OCI-LY7 (cell line): Measurements from ENCODE around the gene MINDY4. TPM values are rescaled to one million over a fixed set of nuclear protein-coding genes. Genes with fewer than 3 reads are reported as not detected.

ENCODE experiments used
- BruUV-seq: library from RNA; stranded (reverse); fragments of 400-500 nt; replicated peaks from 2 replicates; lab custom pipeline; 2021; lab: Mats Ljungman, UMichigan
- CTCF ChIA-PET: fragments of 300-600 bp; sonication (Branson Sonifier 250); formaldehyde crosslinking; loops from one replicate; lab custom pipeline; 2022; ENCODE audit warnings: antibody characterized with exemption; ENCODE audit not compliant: unreplicated experiment; lab: Charles Lee
- POLR2A ChIA-PET: fragments of 300-600 bp; sonication (Branson Sonifier 250); formaldehyde crosslinking; loops from one replicate; lab custom pipeline; 2022; ENCODE audit warnings: antibody characterized with exemption; lab: Charles Lee
- DNase-seq: peaks from one replicate; pipeline ENCODE4 v3.0.0-alpha.2; 2015; ENCODE audit warnings: low spot score
- H2AFZ ChIP-seq: fragments of 200-600 bp; sonication (generic), shearing (Covaris generic); 2 replicates; pipeline ENCODE4 v1.6.1; 2014; ENCODE audit warnings: mild to moderate bottlenecking, antibody characterized with exemption, low read length, moderate library complexity
- H3K27ac ChIP-seq: fragments of 200-600 bp; sonication (generic); 2 replicates; pipeline ENCODE4 v1.5.1; 2014; ENCODE audit warnings: mixed run types, low read depth, mild to moderate bottlenecking, moderate library complexity, low read length, inconsistent platforms; ENCODE audit not compliant: poor library complexity, severe bottlenecking
- H3K36me3 ChIP-seq: fragments of 200-600 bp; sonication (generic); 2 replicates; pipeline ENCODE4 v1.6.1; 2014; ENCODE audit warnings: mild to moderate bottlenecking, antibody characterized with exemption, low read length, moderate library complexity, mixed read lengths; ENCODE audit not compliant: insufficient read depth
- H3K4me1 ChIP-seq: fragments of 200-600 bp; sonication (generic); 2 replicates; pipeline ENCODE4 v1.5.1; 2014; ENCODE audit warnings: mild to moderate bottlenecking, low read length; ENCODE audit not compliant: insufficient read depth, poor library complexity, severe bottlenecking
- H3K4me2 ChIP-seq: fragments of 200-600 bp; sonication (generic); 2 replicates; pipeline ENCODE4 v1.6.1; 2014; ENCODE audit warnings: mild to moderate bottlenecking, low read length
- H3K4me3 ChIP-seq: fragments of 200-600 bp; sonication (generic); 2 replicates; pipeline ENCODE4 v1.5.1; 2014; ENCODE audit warnings: mild to moderate bottlenecking, low read depth, low read length; ENCODE audit not compliant: poor library complexity, severe bottlenecking
- H3K79me2 ChIP-seq: fragments of 200-600 bp; sonication (generic); 2 replicates; pipeline ENCODE4 v1.6.1; 2016; ENCODE audit warnings: low read depth, mild to moderate bottlenecking, low read length, moderate library complexity, mixed read lengths; ENCODE audit not compliant: insufficient read depth
- H3K9me2 ChIP-seq: fragments of 200-600 bp; sonication (generic); 2 replicates; pipeline ENCODE4 v1.6.1; 2016; ENCODE audit warnings: mild to moderate bottlenecking, low read length, mixed read lengths; ENCODE audit not compliant: insufficient read depth
- H3K9me3 ChIP-seq: fragments of 200-600 bp; sonication (generic); 2 replicates; pipeline ENCODE4 v1.6.1; 2014; ENCODE audit warnings: mild to moderate bottlenecking, mixed run types, low read length, mixed read lengths
- H4K20me1 ChIP-seq: fragments of 200-600 bp; sonication (generic); 2 replicates; pipeline ENCODE4 v1.6.1; 2014; ENCODE audit warnings: mild to moderate bottlenecking, antibody characterized with exemption, low read length, moderate library complexity, mixed read lengths; ENCODE audit not compliant: insufficient read depth
- EZH2phosphoT487 ChIP-seq: fragments of 200-600 bp; sonication (generic); IDR thresholded peaks from 2 replicates; pipeline ENCODE4 v1.6.1; 2018; ENCODE audit warnings: low read depth, borderline replicate concordance, mild to moderate bottlenecking, mixed run types, antibody characterized with exemption, low read length, moderate library complexity, mixed read lengths
- intact Hi-C: fragments of 100-400 bp; cut with micrococcal nuclease; formaldehyde crosslinking; loops from one replicate; pipeline ENCODE4 v1.10.0; 2022; ENCODE audit not compliant: unreplicated experiment
- total RNA-seq, 2 experiments: library from RNA; depleted of rRNA in 1 of 2; stranded (reverse); fragments of >200 nt in 1 of 2; shearing (Covaris generic) in 1 of 2; gene quantifications; 2 replicates each; pipeline ENCODE4 v1.2.3, GENCODE V29; 2014 to 2022
- TF ChIP-seq, protein P1 (sequence below): fragments of 200-600 bp; sonication (generic); conservative IDR thresholded peaks from 2 replicates; pipeline ENCODE4 v1.5.1; 2014; ENCODE audit warnings: mild to moderate bottlenecking, antibody characterized with exemption, low read length, moderate library complexity, mixed read lengths

Gene MINDY4
- total RNA-seq, 2 experiments from 2014 or later: 0.86 TPM; not detected in 1

DNA sequence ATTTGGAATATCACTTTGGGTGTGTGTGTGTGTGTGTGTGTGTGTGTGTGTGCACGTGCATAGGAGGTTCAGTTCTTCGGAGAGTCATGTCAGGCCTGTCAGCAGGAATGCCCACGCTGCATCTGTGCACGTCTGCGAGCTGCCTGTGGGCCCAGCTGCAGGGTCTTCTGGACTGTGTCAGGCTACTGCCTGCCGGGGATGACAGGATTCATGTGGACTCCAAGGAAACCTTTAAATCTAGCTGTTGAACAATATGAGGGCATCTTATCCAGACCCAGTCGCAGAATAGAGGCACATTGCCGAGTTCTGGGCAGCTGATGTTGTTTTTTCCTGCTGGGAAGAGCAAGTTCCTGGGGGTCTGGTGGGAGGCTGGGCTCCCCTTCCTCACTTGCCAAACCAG lies 159.4 kb downstream of the MINDY4 start:
- no peaks in the 10 kb centered on the region for H4K20me1 ChIP-seq
- H3K9me2 ChIP-seq: no peaks in the 10 kb centered on the region
- no peaks in the 10 kb centered on the region for H3K9me3 ChIP-seq
- no TSS peak for BruUV-seq
- no peak for TF ChIP-seq EZH2phosphoT487
- TF ChIP-seq, protein P1, sequence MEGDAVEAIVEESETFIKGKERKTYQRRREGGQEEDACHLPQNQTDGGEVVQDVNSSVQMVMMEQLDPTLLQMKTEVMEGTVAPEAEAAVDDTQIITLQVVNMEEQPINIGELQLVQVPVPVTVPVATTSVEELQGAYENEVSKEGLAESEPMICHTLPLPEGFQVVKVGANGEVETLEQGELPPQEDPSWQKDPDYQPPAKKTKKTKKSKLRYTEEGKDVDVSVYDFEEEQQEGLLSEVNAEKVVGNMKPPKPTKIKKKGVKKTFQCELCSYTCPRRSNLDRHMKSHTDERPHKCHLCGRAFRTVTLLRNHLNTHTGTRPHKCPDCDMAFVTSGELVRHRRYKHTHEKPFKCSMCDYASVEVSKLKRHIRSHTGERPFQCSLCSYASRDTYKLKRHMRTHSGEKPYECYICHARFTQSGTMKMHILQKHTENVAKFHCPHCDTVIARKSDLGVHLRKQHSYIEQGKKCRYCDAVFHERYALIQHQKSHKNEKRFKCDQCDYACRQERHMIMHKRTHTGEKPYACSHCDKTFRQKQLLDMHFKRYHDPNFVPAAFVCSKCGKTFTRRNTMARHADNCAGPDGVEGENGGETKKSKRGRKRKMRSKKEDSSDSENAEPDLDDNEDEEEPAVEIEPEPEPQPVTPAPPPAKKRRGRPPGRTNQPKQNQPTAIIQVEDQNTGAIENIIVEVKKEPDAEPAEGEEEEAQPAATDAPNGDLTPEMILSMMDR: no peak
- POLR2A ChIA-PET: interaction anchor here (0.6 to 1.3 kb wide), 4 partner anchors 49 to 116 kb away, joined by 3 to 5 read pairs (median 4); no protein-coding TSS in a partner anchor
- no peak overlapping the region for H3K4me2 ChIP-seq
- H2AFZ ChIP-seq: no peak overlapping the region
- no peak overlapping the region for H3K27ac ChIP-seq
- intact Hi-C loops: no loop called here
- H3K4me3 ChIP-seq: no peak overlapping the region
- no peaks in the 10 kb centered on the region for H3K79me2 ChIP-seq
- H3K4me1 ChIP-seq: no peaks in the 10 kb centered on the region
- CTCF ChIA-PET: no interaction called here
- no peaks in the 10 kb centered on the region for H3K36me3 ChIP-seq
- DNase-seq: no peak

DNA sequence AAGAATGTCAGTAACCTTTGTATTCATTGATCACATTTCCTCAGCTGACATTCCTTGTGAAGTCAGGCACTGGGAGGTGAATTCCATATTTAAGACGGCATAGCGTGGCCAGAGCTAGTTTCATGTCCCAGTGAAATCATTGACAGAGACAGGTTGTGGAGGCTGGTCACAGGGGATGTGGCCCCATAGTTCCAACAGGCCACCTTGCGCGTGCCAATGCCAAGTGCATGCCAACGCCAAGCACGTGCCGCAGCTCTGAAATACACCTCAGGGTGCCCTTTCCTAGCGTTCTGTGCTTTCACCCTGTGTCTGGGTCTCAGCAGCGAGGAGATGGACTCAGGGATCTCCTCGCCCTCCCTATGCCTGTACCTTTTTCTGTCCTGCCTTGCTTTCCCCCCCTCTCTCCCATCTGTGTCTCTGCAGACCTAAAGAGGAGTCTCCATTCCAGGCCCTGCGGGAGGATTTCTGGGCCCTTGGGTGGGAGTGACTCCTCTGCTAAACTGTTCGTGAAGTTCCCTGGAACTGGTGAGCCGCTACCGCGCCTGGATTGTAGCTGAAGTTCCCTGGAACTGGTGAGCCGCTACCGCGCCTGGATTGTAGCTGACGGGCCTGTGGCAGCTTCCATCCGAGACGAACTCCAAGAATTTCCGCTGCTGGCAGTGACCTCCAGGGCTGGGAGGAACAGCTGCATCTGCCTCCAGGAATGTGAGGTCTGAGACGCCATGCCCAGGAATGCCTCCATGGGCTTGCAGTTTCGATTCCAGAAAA lies 160.1 kb downstream of the MINDY4 start:
- no peaks in the 10 kb centered on the region for H3K9me3 ChIP-seq
- H3K4me2 ChIP-seq: no peak overlapping the region
- ChIA-PET POLR2A (no interaction called here), CTCF (no interaction called here)
- no peak overlapping the region for H2AFZ ChIP-seq
- no peak for DNase-seq
- H3K27ac ChIP-seq: no peak overlapping the region
- no peak overlapping the region for H3K4me3 ChIP-seq
- H3K4me1 ChIP-seq: no peaks in the 10 kb centered on the region
- H3K36me3 ChIP-seq: no peaks in the 10 kb centered on the region
- intact Hi-C loops: no loop called here
- TF ChIP-seq, protein P1: no peak
- TF ChIP-seq EZH2phosphoT487: no peak
- H3K79me2 ChIP-seq: no peaks in the 10 kb centered on the region
- H4K20me1 ChIP-seq: no peaks in the 10 kb centered on the region
- H3K9me2 ChIP-seq: no peaks in the 10 kb centered on the region
- no TSS peak for BruUV-seq
